ENCODE measurements around the gene NPAS1.

DNA sequence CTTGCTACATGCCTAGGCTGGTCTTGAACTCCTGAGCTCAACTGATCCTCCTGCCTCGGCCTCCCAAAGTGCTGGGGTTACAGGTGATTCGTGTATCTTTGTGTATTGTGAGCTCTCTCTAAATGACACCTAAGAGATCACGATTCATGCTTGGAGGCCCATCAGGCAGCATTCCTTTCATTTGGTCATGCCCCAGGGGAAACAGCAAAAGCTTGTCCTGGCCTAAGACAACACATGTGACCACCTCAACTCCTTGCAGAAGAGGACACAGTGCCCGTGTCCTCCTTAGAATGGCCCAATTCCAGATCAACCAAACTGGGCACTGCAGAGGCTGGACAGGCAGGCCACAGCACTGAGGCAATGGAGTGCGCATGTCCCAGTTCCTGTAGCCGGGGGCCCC lies 61.5 kb downstream of the NPAS1 start:
- TF ChIP-seq, protein P1, sequence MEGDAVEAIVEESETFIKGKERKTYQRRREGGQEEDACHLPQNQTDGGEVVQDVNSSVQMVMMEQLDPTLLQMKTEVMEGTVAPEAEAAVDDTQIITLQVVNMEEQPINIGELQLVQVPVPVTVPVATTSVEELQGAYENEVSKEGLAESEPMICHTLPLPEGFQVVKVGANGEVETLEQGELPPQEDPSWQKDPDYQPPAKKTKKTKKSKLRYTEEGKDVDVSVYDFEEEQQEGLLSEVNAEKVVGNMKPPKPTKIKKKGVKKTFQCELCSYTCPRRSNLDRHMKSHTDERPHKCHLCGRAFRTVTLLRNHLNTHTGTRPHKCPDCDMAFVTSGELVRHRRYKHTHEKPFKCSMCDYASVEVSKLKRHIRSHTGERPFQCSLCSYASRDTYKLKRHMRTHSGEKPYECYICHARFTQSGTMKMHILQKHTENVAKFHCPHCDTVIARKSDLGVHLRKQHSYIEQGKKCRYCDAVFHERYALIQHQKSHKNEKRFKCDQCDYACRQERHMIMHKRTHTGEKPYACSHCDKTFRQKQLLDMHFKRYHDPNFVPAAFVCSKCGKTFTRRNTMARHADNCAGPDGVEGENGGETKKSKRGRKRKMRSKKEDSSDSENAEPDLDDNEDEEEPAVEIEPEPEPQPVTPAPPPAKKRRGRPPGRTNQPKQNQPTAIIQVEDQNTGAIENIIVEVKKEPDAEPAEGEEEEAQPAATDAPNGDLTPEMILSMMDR (IDR thresholded peaks at IDR 0.05): no peak
- TF ChIP-seq ZFX (IDR thresholded peaks at IDR 0.05; ENCODE audit: borderline replicate concordance): no peak

All from 22Rv1 (cell line).